GM12892 (cell line): ENCODE measurements around the gene TMEM120B.
"Not testable (repeated sequence)": the region's sequence is repeated elsewhere in the genome, so short reads cannot be mapped to it uniquely, and the experiment has no call there.

Experiments used
- DNase-seq: peaks from one replicate; pipeline ENCODE4 v3.0.0; 2011; ENCODE audit not compliant: insufficient read length
- FAIRE-seq: peaks from 2 replicates; lab custom pipeline; 2011; peaks lifted over from hg19 to GRCh38; lab: Jason Lieb, UNC
- POLR2A ChIP-seq: IDR thresholded peaks from 2 replicates; pipeline ENCODE4 v1.6.1; 2011; ENCODE audit warnings: low read depth, low read length, control low read depth
- POLR2AphosphoS5 ChIP-seq: IDR thresholded peaks from 2 replicates; pipeline ENCODE4 v1.6.1; 2011; ENCODE audit warnings: low read depth, low read length, control low read depth
- TAF1 ChIP-seq: IDR thresholded peaks from 2 replicates; pipeline ENCODE4 v1.6.1; 2011; ENCODE audit warnings: low read depth, mild to moderate bottlenecking, control low read depth, low read length, borderline replicate concordance

TMEM120B gene

DNA sequence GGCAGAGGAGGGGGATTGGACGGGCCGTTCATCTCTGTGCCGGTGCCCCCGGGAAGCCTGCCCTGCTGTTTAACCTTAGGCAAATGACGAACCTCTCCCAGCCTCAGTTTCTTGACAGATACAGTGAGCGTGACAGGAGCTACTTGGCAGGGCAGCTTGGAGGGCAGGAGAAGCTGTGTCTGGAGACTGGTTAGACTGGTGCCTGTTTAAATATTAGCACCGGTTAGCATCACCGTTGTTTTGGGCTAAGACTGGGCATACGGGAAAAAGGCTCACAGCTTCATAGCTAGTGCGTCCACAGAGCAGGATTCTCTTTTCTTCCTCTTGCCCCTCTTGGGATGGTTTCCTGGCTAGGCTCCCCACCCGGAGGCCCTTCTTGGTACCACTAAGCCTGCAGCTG, 42.3 kb downstream of the TMEM120B start:
- no peak for TF ChIP-seq POLR2AphosphoS5
- no peak for TF ChIP-seq POLR2A
- no peak for TF ChIP-seq TAF1
- DNase-seq (no peak), FAIRE-seq (no peak)

DNA sequence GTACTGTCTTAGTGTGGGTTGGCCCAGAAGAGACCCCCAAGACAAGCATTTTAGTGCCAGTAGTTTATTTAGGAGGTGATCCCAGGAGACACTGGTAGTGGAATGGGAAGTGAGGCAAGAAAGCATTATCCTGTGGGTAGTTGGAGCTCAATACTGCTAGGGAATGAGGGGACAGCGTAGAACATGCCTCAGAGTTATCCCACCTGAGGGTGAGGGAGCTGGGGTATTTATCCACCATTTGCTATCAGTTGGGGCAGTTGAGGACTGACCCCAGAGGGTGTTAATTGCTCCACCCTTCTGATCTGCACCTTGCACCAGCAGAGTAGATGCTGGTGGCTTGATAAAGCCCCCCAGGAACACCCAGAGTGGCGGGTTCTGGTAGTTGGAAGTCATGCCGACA, 43.0 kb downstream of the TMEM120B start:
- TF ChIP-seq POLR2A, result no peak
- TF ChIP-seq POLR2AphosphoS5, result no peak
- no peak for TF ChIP-seq TAF1
- no peak for DNase-seq

DNA sequence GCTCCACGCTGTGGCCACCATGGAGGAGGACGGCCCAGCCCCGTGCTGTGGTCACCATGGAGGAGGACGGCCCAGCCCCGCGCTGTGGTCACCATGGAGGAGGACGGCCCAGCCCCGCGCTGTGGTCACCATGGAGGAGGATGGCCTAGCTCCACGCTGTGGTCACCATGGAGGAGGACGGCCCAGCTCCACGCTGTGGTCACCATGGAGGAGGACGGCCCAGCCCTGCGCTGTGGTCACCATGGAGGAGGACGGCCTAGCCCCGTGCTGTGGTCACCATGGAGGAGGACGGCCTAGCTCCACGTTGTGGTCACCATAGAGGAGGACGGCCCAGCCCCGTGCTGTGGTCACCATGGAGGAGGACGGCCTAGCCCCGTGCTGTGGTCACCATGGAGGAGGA, 46.0 kb downstream of the TMEM120B start:
- not testable (repeated sequence) for FAIRE-seq, DNase-seq

More for the DNA sequence above, 43.0 kb downstream of the TMEM120B start:
- no peak for FAIRE-seq

DNA sequence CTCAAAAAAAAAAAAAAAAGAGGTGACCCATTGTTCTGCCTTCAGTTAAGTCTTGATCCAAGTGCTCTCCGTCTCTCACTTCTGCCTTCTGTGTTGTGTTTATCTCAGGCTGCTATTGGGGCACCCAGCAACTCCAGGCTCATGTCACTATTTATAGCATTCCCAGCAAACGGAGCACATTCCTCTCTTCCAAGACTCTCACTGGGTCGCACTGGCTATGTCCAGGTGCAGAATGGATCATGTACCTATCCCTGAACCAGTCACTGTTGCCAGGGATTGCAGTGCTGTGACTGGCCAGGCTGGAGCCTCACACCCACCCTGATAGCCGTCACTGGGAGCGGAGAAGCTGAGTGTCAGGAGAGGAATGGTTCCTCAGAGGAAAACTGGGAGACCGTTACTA, 49.7 kb downstream of the TMEM120B start:
- TF ChIP-seq POLR2AphosphoS5 (no peak), POLR2A (no peak), TAF1 (no peak)
- no peak for FAIRE-seq
- DNase-seq, result no peak

DNA sequence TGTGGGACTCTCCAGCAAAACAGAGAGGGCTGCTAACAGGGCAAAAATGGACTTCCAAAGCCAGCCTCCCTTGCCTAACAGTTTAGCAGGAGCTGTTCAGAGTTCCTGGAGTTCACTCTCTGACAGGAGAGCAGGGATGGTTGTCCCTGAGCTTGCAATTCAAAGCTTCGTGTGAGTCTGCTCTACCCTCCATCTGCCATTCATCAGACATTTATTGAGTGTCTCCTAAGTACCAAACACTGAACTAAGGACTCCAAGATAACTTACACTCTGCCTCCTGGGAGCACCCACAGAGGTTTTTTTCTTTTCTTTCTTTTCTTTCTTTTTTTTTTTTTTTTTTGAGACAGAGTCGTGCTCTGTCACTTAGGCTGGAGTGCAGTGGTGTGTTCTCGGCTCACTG, 52.3 kb downstream of the TMEM120B start:
- no peak for TF ChIP-seq POLR2A
- no peak for TF ChIP-seq TAF1
- no peak for TF ChIP-seq POLR2AphosphoS5
- DNase-seq, result no peak
- FAIRE-seq, result no peak

DNA sequence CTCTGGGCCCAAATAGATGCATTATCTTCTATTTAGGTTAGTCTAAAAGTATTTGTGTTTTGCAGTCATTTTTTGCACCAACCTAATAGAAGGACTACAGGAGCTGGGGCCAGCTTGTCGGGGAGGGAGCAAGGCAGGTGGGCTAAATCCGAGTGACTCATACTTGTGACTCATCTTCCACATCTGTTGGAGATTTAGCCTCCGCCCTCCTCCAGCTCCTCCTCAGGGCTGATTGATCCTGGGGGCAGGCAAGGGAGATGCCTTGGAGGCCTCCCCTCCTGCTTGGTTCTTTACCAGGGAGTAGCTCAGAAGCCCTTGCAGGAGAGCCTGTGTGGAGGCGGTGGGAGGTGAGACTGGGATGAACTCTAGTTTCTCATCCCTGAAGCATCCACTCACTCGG, 53.0 kb downstream of the TMEM120B start:
- DNase-seq (no peak), FAIRE-seq (no peak)
- TF ChIP-seq TAF1 (no peak), POLR2AphosphoS5 (no peak), POLR2A (no peak)

DNA sequence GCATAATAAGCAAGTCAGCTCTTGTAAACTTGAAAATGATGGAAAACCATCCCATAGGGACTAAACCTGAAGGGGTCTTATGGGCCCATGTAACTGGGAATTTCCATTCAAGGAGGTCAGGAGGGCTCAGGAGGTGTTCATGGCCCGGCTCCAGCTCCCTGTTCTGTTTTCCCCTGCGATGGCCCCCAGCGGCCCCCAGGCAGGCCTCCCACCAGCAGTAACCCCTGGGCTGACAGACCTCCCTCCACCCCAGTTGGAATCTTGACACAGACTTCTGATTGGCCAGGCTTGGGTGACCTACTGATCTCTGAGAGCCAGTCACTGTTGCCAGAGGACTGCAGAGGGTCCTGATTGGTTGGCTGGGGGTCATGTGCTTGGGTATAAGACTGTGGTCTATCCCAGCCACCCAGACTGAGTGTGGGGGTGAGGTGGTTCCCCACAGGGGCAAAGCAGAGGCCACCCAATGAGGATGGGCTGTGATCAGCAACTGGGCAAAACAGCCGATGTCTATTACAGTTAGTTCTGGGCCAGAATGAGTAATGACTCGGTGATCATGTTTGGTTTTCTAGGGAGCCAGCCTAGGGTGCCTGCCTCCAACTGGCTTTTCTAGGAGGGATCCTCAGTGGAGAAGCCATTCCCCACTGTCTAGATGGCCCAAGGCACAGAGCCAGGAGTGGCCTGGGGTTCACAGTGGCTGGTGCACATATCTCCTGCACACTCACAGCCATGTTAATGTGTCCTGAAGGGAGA, 53.9 kb downstream of the TMEM120B start:
- FAIRE-seq (no peak), DNase-seq (no peak)

DNA sequence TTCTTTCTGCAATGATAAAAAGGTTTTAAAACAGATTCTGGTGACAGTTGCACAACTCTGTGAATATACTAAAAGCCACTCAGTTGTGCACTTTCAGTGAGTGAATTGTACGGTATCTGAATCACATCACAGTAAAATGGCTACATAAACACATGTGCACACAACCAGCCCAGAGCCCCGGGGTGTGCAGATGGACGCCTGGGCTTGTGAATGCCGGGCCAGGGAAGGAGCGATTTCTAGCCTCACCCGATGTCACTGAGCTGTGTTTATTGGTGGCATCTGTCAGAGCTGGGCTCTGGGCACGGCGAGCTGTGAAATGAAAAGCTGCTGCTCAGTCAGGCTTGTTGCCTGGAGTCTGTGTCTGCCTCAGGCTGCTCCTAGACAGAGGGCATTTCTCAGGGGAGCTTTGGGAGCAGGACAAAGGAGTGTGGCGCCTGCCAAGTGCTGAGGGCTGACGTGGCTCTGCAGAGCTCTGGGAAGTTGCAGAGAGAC, 55.0 kb downstream of the TMEM120B start:
- TF ChIP-seq POLR2AphosphoS5 (no peak), POLR2A (no peak), TAF1 (no peak)
- no peak for DNase-seq

More for the DNA sequence above, 53.9 kb downstream of the TMEM120B start:
- no peak for TF ChIP-seq POLR2AphosphoS5
- TF ChIP-seq TAF1, result no peak
- TF ChIP-seq POLR2A, result no peak

DNA sequence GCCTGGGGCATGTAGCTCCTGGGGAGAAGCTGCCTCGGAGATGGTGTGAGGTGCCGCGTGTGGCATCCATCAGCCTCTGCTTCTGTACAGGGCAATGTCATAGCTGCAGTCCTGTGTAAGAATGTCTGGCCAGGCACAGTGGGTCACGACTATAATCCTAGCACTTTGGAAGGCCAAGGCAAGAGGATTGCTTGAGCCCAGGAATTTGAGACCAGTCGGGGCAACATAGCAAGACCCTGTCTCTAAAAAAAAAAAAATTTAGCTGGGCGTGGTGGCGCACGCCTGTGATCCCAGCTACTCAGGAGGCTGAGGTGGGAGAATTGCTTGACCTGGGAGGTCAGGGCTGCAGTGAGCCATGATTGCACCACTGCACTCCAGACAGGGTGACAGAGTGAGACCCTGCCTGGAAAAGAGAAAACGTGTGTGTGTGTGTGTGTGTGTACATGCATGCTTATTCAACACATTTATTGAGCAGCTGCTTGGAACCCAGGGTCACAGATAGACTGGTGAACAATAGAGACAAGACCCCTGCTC, 56.8 kb downstream of the TMEM120B start:
- FAIRE-seq, result no peak
- TF ChIP-seq POLR2A (no peak), POLR2AphosphoS5 (no peak), TAF1 (no peak)
- no peak for DNase-seq

More for the DNA sequence above, 55.0 kb downstream of the TMEM120B start:
- FAIRE-seq, result no peak

DNA sequence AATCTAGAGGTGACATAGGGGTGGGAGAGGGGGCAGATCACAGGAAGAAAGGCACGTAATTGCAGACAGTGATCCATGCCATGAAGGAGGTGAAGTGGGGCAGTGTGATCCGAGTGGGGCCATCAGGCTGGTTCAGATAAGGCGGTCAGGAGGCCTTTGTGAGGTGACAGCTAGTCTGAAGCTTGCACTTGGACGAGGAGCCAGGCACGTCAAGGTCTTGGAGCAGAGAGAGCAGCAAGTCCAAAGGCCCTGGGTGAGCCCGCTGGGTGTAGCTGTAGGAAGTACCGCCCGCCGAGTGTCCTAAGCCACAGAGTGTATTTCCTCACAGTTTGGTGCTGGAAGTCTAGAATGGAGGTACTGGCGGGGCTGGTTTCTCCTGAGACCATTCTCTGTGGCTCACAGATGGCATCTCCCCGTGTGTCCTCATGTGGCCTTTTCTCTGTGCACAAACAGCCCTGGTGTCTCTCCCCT, 57.3 kb downstream of the TMEM120B start:
- DNase-seq, result no peak
- TF ChIP-seq POLR2A, result no peak
- no peak for TF ChIP-seq POLR2AphosphoS5
- TF ChIP-seq TAF1, result no peak

DNA sequence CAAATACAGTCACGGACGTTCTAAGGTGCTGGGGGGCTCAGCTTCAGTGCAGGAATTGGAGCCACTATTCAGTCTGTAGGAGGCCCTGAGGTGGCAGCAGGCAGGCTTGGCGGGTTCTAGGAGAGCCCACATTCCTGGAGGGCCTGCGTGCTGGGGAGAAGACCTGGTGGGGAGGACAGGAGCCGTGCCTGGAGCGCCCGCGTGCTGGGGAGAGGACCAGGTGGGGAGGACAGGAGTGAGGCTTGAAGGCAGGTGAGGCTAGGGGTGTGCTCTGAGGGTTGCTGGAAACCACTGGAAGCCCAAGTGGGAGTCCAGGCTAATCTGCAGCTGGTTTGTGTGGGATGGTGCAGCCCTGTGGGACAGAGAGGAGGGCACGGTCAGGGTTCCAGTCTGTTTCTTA, 57.8 kb downstream of the TMEM120B start:
- DNase-seq (no peak), FAIRE-seq (no peak)
- no peak for TF ChIP-seq TAF1
- TF ChIP-seq POLR2A, result no peak
- no peak for TF ChIP-seq POLR2AphosphoS5

More for the DNA sequence above, 57.3 kb downstream of the TMEM120B start:
- FAIRE-seq, result no peak
